GOT3 (cell line): ENCODE measurements around the gene MORC4.
"Not testable (repeated sequence)": the region's sequence is repeated elsewhere in the genome, so short reads cannot be mapped to it uniquely, and the experiment has no call there.

ENCODE experiments used
- DNase-seq: peaks from one replicate; lab custom pipeline; 2025; ENCODE audit warnings: mixed read lengths; lab: John Stamatoyannopoulos, UW

MORC4 gene

GRCh38 chrX:107000013-107000515 lies at the start of gene MORC4:
Gene MORC4 (minus strand): TSS chrX:107000212. CDS start chrX:106999969, 243 bp downstream.
- peak; percentile 59 for DNase-seq

DNA sequence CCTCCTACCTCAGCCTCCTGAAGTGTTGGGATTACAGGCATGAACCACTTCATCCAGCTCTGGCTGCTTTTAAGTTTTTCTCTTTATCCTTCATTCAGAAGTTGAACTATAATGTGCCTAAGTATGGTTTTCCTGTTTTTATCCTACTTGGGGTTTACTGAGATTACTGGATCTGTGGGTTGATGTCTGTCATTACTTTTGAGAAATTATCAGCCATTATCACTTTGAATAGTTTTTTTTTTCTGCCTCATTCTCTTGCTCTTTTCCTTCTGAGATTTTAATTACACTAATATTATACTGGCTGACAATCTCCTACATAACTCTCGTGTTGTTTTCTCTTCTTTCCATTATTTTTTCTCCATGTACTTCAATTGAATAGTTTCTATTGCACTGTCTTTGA lies 47.6 kb upstream of the MORC4 start:
- DNase-seq: no peak

GRCh38 chrX:107029752-107030151 lies 29.7 kb upstream of the MORC4 start:
- no peak for DNase-seq

GRCh38 chrX:107025545-107025944 lies 25.5 kb upstream of the MORC4 start:
- DNase-seq: no peak

- no peak for DNase-seq
Measured at GRCh38 chrX:107014936-107015335, 14.9 kb upstream of the MORC4 start.

DNA sequence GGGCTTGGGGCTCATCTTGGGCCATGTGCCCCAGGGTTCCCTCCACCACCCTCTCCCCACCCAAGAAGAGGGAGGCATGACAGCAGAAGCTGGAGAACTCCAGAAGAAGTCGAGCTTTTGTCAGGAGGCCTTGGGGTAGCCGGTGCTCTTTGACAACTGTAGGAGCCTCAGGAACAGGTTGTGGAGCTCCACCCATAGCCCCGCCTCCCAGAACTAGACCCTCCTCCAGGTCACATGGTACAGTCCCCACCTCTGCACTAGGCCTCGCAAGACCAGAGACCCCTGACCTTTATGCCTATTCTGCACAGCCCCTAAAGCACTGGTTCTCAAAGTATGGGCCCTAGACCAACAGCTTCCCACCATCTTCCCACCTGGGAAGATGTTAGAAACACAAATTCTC lies 8.0 kb upstream of the MORC4 start:
- DNase-seq: no peak

- DNase-seq: no peak
Measured at GRCh38 chrX:106999002-106999975, 723 bp downstream of the MORC4 start.

DNA sequence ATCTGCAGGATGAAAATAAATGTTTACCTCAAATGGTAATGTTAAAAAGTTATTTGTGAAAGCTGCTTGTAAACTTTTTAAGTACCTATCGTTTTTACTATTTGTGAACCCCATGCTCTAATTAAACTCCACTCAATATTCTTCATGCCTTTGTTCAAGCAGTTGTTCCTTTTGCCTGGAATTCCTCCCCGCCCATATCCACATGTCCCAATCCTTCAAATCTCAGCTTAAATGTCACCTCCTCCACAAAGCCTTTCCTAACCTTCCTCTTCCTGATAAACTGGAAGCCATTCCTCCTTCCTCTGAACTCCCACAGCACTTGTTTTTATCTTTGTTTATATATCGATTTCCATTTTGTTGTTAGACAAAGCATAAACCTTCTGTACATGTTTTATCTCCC lies 2.4 kb downstream of the MORC4 start:
- no peak for DNase-seq

- DNase-seq: no peak
Measured at GRCh38 chrX:106995678-106996077, 4.3 kb downstream of the MORC4 start.

- no peak for DNase-seq
Measured at GRCh38 chrX:106987488-106987887, 12.5 kb downstream of the MORC4 start.

GRCh38 chrX:106980952-106981626 lies 18.9 kb downstream of the MORC4 start:
- no peak for DNase-seq

GRCh38 chrX:106976416-106976815 lies 23.6 kb downstream of the MORC4 start:
- no peak for DNase-seq

DNA sequence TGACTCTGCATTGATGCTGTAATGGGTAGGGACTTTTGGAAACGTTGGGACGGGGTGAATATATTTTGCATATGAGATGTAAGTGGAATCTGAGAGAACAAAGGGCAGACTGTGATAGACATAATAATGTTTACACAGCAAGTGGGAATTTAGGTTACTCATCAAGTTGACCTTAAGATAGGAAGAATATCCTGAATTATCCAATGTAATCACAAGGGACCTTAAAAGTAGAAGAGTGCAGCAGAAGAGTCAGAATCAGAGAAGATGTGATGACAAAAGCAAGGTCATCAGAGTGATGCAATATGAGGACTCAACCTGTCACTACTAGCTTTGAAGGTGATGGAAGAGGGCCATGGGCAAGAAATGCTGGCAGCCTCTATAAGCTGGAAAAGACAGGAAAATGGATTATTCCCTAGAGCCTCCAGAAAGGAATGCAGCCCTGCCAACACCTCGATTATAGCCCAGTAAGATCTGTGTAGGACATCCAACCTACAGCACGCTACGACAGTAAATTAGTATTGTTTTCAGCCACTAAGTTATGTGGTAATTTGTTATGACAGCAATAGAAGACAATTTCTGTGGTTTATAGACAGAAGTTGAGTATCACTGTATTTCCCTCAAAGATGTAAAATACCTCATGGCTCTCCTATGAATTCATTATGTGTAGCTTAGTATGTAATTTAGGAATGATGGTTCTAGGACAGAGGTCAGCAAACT lies 26.4 kb downstream of the MORC4 start:
- no peak for DNase-seq

DNA sequence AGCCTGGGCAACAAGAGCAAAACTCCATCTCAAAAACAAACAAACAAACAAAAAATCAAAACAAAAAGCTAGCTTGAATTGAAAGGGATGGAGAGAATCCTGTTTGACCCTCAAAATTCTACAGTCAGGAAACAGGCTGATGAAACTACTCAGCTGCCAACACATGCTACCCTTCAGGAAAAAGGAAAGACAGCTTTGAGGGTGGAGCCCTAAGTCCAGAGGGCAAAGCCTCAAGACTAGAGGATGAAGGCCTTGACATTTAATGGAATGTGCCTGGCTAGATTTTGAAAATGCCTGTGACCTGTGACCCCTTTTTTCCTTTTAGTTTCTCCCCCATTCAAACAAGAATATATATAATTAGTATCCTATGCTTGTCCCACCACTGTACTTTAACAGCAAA lies 27.1 kb downstream of the MORC4 start:
- DNase-seq: no peak

GRCh38 chrX:106966547-106966946 lies 33.5 kb downstream of the MORC4 start:
- DNase-seq: not testable (repeated sequence)

GRCh38 chrX:106964290-106964689 lies 35.7 kb downstream of the MORC4 start:
- no peak for DNase-seq

- DNase-seq: no peak
Measured at GRCh38 chrX:106963111-106963510, 36.9 kb downstream of the MORC4 start.

DNA sequence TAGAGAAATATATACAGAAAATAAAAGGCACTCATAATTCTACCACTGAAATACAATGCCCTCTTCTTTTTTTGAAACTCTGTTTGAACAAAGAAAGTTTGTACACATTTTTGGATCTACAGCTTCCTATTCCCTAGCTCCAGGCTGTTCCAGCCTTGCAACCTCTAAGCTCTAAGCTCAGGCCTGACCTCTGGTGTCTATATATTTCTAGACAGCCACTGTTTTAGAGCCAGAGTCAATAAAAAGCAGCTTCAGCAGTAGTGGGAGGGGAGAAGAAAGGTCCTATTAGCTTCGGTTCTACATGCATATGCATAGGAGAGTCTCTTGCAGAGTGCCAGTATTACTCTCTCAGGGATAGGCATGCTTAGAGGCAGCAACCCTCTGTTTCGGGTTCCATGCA lies 40.1 kb downstream of the MORC4 start:
- DNase-seq: no peak

- no peak for DNase-seq
Measured at GRCh38 chrX:106957856-106958255, 42.2 kb downstream of the MORC4 start.

- no peak for DNase-seq
Measured at GRCh38 chrX:106955004-106955772, 44.8 kb downstream of the MORC4 start.

- DNase-seq: no peak
Measured at GRCh38 chrX:106954041-106954440, 46.0 kb downstream of the MORC4 start.

GRCh38 chrX:106952988-106953387 lies 47.0 kb downstream of the MORC4 start:
- DNase-seq: no peak
